ENCODE measurements around the gene RBPJ.

DNA sequence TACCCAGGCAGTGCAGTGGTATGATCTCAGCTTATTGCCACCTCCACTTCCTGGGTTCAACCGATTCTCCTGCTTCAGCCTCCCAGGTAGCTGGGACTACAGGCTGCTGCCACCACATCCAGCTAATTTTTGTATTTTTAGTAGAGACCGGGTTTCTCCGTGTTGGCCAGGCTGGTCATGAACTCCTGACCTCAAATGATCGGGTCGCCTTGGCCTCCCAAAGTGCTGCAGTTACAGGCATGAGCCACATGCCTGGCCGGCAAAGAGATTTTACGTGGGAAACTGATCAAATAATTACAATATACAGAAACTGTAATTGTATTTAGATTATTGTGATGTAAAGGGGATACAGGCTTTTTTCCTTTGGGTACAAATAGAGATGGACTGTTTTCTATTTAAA, 33.7 kb downstream of the RBPJ start:
- TF ChIP-seq, protein P1, sequence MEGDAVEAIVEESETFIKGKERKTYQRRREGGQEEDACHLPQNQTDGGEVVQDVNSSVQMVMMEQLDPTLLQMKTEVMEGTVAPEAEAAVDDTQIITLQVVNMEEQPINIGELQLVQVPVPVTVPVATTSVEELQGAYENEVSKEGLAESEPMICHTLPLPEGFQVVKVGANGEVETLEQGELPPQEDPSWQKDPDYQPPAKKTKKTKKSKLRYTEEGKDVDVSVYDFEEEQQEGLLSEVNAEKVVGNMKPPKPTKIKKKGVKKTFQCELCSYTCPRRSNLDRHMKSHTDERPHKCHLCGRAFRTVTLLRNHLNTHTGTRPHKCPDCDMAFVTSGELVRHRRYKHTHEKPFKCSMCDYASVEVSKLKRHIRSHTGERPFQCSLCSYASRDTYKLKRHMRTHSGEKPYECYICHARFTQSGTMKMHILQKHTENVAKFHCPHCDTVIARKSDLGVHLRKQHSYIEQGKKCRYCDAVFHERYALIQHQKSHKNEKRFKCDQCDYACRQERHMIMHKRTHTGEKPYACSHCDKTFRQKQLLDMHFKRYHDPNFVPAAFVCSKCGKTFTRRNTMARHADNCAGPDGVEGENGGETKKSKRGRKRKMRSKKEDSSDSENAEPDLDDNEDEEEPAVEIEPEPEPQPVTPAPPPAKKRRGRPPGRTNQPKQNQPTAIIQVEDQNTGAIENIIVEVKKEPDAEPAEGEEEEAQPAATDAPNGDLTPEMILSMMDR (conservative IDR thresholded peaks at IDR 0.05), result no peak
- TF ChIP-seq EZH2 (IDR thresholded peaks at IDR 0.05; ENCODE audit: low read depth), result no peak
